ENCODE data around the gene SHISA9. TPM values are rescaled to one million over a fixed set of nuclear protein-coding genes. Genes with fewer than 3 reads are reported as not detected.

The SHISA9 gene
- total and polyA plus RNA-seq, 2 of the 4 experiments (the other 2 are of a cell fraction) = under 0.01 TPM; not detected in 1

GRCh38 chr16:13106464-13106863 lies 205.1 kb downstream of the SHISA9 start:
- Histone ChIP-seq H3K79me1 (ENCODE audit: low read depth in 1 of 2, low read length in 2 of 2) (no peaks in the 10 kb centered on the region), H3K18ac (ENCODE audit: low read depth, low read length) (no peak overlapping the region), H2BK15ac (ENCODE audit: low read depth, low read length) (no peak overlapping the region), H2BK120ac (ENCODE audit: low read depth, low read length) (no peak overlapping the region), H3K4me3 (ENCODE audit: insufficient read depth, low read depth, low read length) (no peak overlapping the region), H2AK5ac (ENCODE audit: low read depth, low read length) (no peak overlapping the region), H3K9ac (ENCODE audit: low read depth, low read length) (no peak overlapping the region), H4K8ac (ENCODE audit: low read depth in 2 of 2, low read length in 2 of 2) (no peak overlapping the region), H3K36me3 (ENCODE audit: control insufficient read depth, insufficient read depth, low read length) (no peaks in the 10 kb centered on the region), H3K14ac (replicated peaks; ENCODE audit: low read depth, low read length) (no peak overlapping the region), H3K4me2 (ENCODE audit: low read depth, low read length) (no peak overlapping the region), H3K56ac (ENCODE audit: extremely low read depth, insufficient read depth, low read length) (no peak overlapping the region), H4K20me1 (ENCODE audit: insufficient read depth, low read length) (no peaks in the 10 kb centered on the region), H2AFZ (replicated peaks; ENCODE audit: low read length, poor library complexity) (no peak overlapping the region), H3K4ac (ENCODE audit: low read depth, low read length) (no peak overlapping the region), H4K91ac (ENCODE audit: insufficient read depth, low read depth, low read length) (no peak overlapping the region), H4K5ac (ENCODE audit: low read depth, low read length) (no peak overlapping the region), H3K4me1 (ENCODE audit: control insufficient read depth, insufficient read depth, low read length) (no peaks in the 10 kb centered on the region), H3K9me1 (ENCODE audit: insufficient read depth, low read length) (no peaks in the 10 kb centered on the region), H3K23ac (ENCODE audit: low read depth, low read length) (no peak overlapping the region), H3K27ac (ENCODE audit: insufficient read depth, low read length) (no peak overlapping the region), H2AK9ac (replicated peaks; ENCODE audit: low read depth, low read length, poor library complexity) (no peak overlapping the region), H3K9me3 (ENCODE audit: control insufficient read depth, insufficient read depth, low read length) (peaks cover 25% of the 10 kb centered on the region), H3K27me3 (ENCODE audit: control insufficient read depth, insufficient read depth, low read length) (no peaks in the 10 kb centered on the region), H2BK5ac (ENCODE audit: low read depth, low read length, poor library complexity, severe bottlenecking) (no peak overlapping the region), H2BK20ac (ENCODE audit: low read depth, low read length) (no peak overlapping the region)
- intact Hi-C loops (cut with micrococcal nuclease) = no loop called here
- no peak for ATAC-seq (ENCODE audit: low read depth)
- in situ Hi-C loops (cut with MboI; ENCODE audit: low sequenced_read_pairs) = no loop called here
- ChIA-PET CTCF (no interaction called here), POLR2A (ENCODE audit: unreplicated experiment) (no interaction called here)
- no TSS peak for BruUV-seq (replicated peaks)
- no peak for DNase-seq
- TF ChIP-seq USF2 (IDR thresholded peaks at IDR 0.05; ENCODE audit: low read depth, low read length) (no peak), MAFK (IDR thresholded peaks at IDR 0.05; ENCODE audit: low read depth, low read length) (no peak), FOS (IDR thresholded peaks at IDR 0.05; ENCODE audit: low read depth, low read length) (no peak), POLR2A (IDR thresholded peaks at IDR 0.05; ENCODE audit: low read depth, low read length) (no peak), CEBPB (IDR thresholded peaks at IDR 0.05; ENCODE audit: low read depth, low read length) (no peak), CHD1 (IDR thresholded peaks at IDR 0.05; ENCODE audit: low read depth, low read length) (no peak), BHLHE40 (IDR thresholded peaks at IDR 0.05; ENCODE audit: low read depth, low read length) (no peak), RCOR1 (IDR thresholded peaks at IDR 0.05; ENCODE audit: insufficient replicate concordance, low read length) (no peak), MXI1 (IDR thresholded peaks at IDR 0.05; ENCODE audit: borderline replicate concordance, low read depth, low read length) (no peak), CTCF (conservative IDR thresholded peaks at IDR 0.05; ENCODE audit: low read depth, low read length) (no peak), MAZ (IDR thresholded peaks at IDR 0.05; ENCODE audit: borderline replicate concordance, low read depth, low read length) (no peak), ELK1 (IDR thresholded peaks at IDR 0.05; ENCODE audit: borderline replicate concordance, low read depth, low read length) (no peak), RFX5 (IDR thresholded peaks at IDR 0.05; ENCODE audit: low read depth, low read length) (no peak), SMC3 (IDR thresholded peaks at IDR 0.05; ENCODE audit: low read depth, low read length) (no peak), RAD21 (IDR thresholded peaks at IDR 0.05; ENCODE audit: low read length) (no peak)
- dilution Hi-C loops (cut with HindIII; ENCODE audit: low sequenced_read_pairs, unreplicated experiment) = no loop called here
- no CpG with 5 or more reads among the region's 2 CpGs for WGBS, 2 experiments (ENCODE audit: extremely low coverage in 2 of 2, insufficient read length in 1 of 2)
